SK-N-SH treated with all-trans-retinoic acid at 6 μM for 48 hours (cell line): Measurements from ENCODE around the gene DNAAF3.

Source experiments
- CSDC2 ChIP-seq: fragments of 250-450 bp; sonication (Bioruptor Pico); IDR thresholded peaks from 2 replicates; pipeline ENCODE4 v1.5.0; 2020; ENCODE audit warnings: mild to moderate bottlenecking, moderate library complexity
- TOX ChIP-seq: fragments of 250-450 bp; sonication (Bioruptor Pico); IDR thresholded peaks from 2 replicates; pipeline ENCODE4 v1.8.0; 2021; ENCODE audit warnings: mild to moderate bottlenecking, moderate library complexity, borderline replicate concordance
- ZFP3 ChIP-seq: fragments of 250-450 bp; sonication (Bioruptor Pico); IDR thresholded peaks from 2 replicates; pipeline ENCODE4 v1.5.0; 2020; ENCODE audit warnings: mild to moderate bottlenecking, moderate library complexity
- ZNF8 ChIP-seq: fragments of 450-650 bp; formaldehyde crosslinking; IDR thresholded peaks from 2 replicates; pipeline ENCODE4 v1.5.0; 2020; ENCODE audit warnings: mild to moderate bottlenecking, moderate library complexity

GRCh38 chr19:55134736-55135135 lies 31.7 kb downstream of the DNAAF3 start:
- no peak for TF ChIP-seq ZNF8
- no peak for TF ChIP-seq ZFP3 (CRISPR knock-in tag)
- TF ChIP-seq TOX (CRISPR knock-in tag), result no peak
- no peak for TF ChIP-seq CSDC2 (CRISPR knock-in tag)
